ENCODE data around the gene ANO8.

- TF ChIP-seq CTCF (IDR thresholded peaks at IDR 0.05) (no peak), ELF1 (IDR thresholded peaks at IDR 0.05) (no peak), MAX (IDR thresholded peaks at IDR 0.05; ENCODE audit: low read depth) (no peak), EP300 (IDR thresholded peaks at IDR 0.05; ENCODE audit: borderline replicate concordance in 1 of 2, low read depth in 1 of 2, low read length in 1 of 2) (no peak), RFX5 (IDR thresholded peaks at IDR 0.05; ENCODE audit: low read length) (no peak), MEF2A (IDR thresholded peaks at IDR 0.05; ENCODE audit: borderline replicate concordance, low read depth) (no peak)
Measured at GRCh38 chr19:17378271-17378670, 43.6 kb upstream of the ANO8 start.

Measured in SK-N-SH (cell line).